Effector CD8-positive, alpha-beta T cell (primary cell): ENCODE measurements around the gene KCNIP1.

Source experiments
- DNase-seq: peaks from one replicate; lab custom pipeline; 2025; lab: John Stamatoyannopoulos, UW

Gene KCNIP1

GRCh38 chr5:170642066-170642735, 138.4 kb downstream of the KCNIP1 start:
- no peak for DNase-seq

GRCh38 chr5:170642776-170643436, 139.1 kb downstream of the KCNIP1 start:
- DNase-seq: no peak

GRCh38 chr5:170643591-170643990, 139.8 kb downstream of the KCNIP1 start:
- DNase-seq: no peak

GRCh38 chr5:170644501-170644900, 140.7 kb downstream of the KCNIP1 start:
- DNase-seq: no peak

GRCh38 chr5:170648541-170648940, 144.7 kb downstream of the KCNIP1 start:
- no peak for DNase-seq

- DNase-seq: no peak
These were observed 147.0 kb downstream of the KCNIP1 start for GRCh38 chr5:170650850-170651249.

GRCh38 chr5:170651604-170652277, 147.9 kb downstream of the KCNIP1 start:
- DNase-seq: no peak

GRCh38 chr5:170655476-170655875, 151.7 kb downstream of the KCNIP1 start:
- DNase-seq: no peak

GRCh38 chr5:170655920-170656319, 152.1 kb downstream of the KCNIP1 start:
- DNase-seq: no peak

- DNase-seq: no peak
These were observed 152.5 kb downstream of the KCNIP1 start for GRCh38 chr5:170656346-170656745.

GRCh38 chr5:170660531-170660930, 156.7 kb downstream of the KCNIP1 start:
- DNase-seq: no peak

- no peak for DNase-seq
These were observed 159.1 kb downstream of the KCNIP1 start for GRCh38 chr5:170662966-170663365.

- no peak for DNase-seq
These were observed 175.0 kb downstream of the KCNIP1 start for GRCh38 chr5:170678811-170679210.

GRCh38 chr5:170681013-170681433, 177.2 kb downstream of the KCNIP1 start:
- DNase-seq: no peak

GRCh38 chr5:170691657-170692056, 187.8 kb downstream of the KCNIP1 start:
- DNase-seq: no peak

- DNase-seq: no peak
These were observed 189.9 kb downstream of the KCNIP1 start for GRCh38 chr5:170693701-170694100.

- DNase-seq: no peak
These were observed 191.1 kb downstream of the KCNIP1 start for GRCh38 chr5:170694911-170695310.

- no peak for DNase-seq
These were observed 193.2 kb downstream of the KCNIP1 start for GRCh38 chr5:170697031-170697430.

- no peak for DNase-seq
These were observed 196.7 kb downstream of the KCNIP1 start for GRCh38 chr5:170700503-170700902.

- no peak for DNase-seq
These were observed 197.5 kb downstream of the KCNIP1 start for GRCh38 chr5:170701334-170701733.

GRCh38 chr5:170704417-170705192, 200.8 kb downstream of the KCNIP1 start:
- DNase-seq: no peak

GRCh38 chr5:170709640-170710039, 205.8 kb downstream of the KCNIP1 start:
- no peak for DNase-seq
